SJCRH30 (cell line): ENCODE results near the gene JAKMIP2. TPM values are rescaled to one million over a fixed set of nuclear protein-coding genes. Genes with fewer than 3 reads are reported as not detected.
"Not testable (repeated sequence)": the region's sequence is repeated elsewhere in the genome, so short reads cannot be mapped to it uniquely, and the experiment has no call there.

Experiments
- DNase-seq, 2 experiments: peaks; one replicate each; pipeline ENCODE4 v3.0.0-alpha.2; 2015 to 2020
- H3K27ac ChIP-seq: fragments of 250-450 bp; sonication (Bioruptor Pico); 2 replicates; pipeline ENCODE4 v1.5.1; 2020; ENCODE audit warnings: mild to moderate bottlenecking, moderate library complexity
- H3K27me3 ChIP-seq: fragments of 250-450 bp; sonication (Bioruptor Pico); 2 replicates; pipeline ENCODE4 v1.5.1; 2020; ENCODE audit warnings: mild to moderate bottlenecking, moderate library complexity
- H3K36me3 ChIP-seq: fragments of 250-450 bp; sonication (Bioruptor Pico); 2 replicates; pipeline ENCODE4 v1.5.1; 2020; ENCODE audit warnings: mild to moderate bottlenecking, moderate library complexity
- H3K4me1 ChIP-seq: fragments of 250-450 bp; sonication (Bioruptor Pico); 2 replicates; pipeline ENCODE4 v1.5.1; 2020; ENCODE audit warnings: mild to moderate bottlenecking, moderate library complexity
- H3K4me3 ChIP-seq: fragments of 250-450 bp; sonication (Bioruptor Pico); 2 replicates; pipeline ENCODE4 v1.5.1; 2020; ENCODE audit warnings: mild to moderate bottlenecking, moderate library complexity
- H3K9me3 ChIP-seq: fragments of 250-450 bp; sonication (Bioruptor Pico); replicated peaks from 2 replicates; pipeline ENCODE4 v1.5.1; 2020; ENCODE audit warnings: mild to moderate bottlenecking, moderate library complexity
- total RNA-seq: library from RNA; depleted of rRNA; stranded (reverse); fragments of >200 nt; shearing (Covaris generic); gene quantifications from 2 replicates; pipeline ENCODE4 v1.2.3, GENCODE V29; 2014; rRNA removed

JAKMIP2 gene
- total RNA-seq, 1 experiment from 2014 or later = 88.6 TPM

- Histone ChIP-seq H3K9me3 (no peaks in the 10 kb centered on the region), H3K4me1 (0 out of 2 replicates have a peak, but pooled peaks cover 6% of the 10 kb centered on the region), H3K27ac (no peak overlapping the region), H3K36me3 (no peaks in the 10 kb centered on the region), H3K4me3 (no peak overlapping the region), H3K27me3 (0 out of 2 replicates have a peak, but pooled peaks cover 5% of the 10 kb centered on the region)
- DNase-seq = peak in 1 of 2 experiments; percentile 11
Observed at GRCh38 chr5:147557876-147558745, 224.4 kb downstream of the JAKMIP2 start.

DNA sequence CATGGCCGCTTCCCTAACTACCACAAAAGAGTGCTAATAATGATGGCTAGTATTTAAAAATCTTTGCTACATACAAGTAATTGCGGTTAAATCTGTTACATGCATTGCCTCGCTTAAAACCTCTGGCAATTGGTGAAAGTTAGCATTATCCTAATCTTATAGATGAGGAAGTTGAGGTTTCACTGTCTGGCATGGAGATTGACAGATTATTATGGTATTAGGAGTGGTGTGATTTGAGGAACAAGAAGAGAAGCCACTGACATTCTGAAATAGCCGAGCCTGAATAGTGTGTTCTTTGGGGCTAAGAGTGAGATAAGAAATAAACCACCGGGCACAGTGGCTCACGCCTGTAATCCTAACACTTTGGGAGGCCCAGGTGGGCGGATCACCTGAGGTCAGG is 227.4 kb downstream of the JAKMIP2 start:
- no peaks in the 10 kb centered on the region for H3K36me3 ChIP-seq
- DNase-seq = no peak
- H3K9me3 ChIP-seq = no peaks in the 10 kb centered on the region
- H3K4me1 ChIP-seq = 0 out of 2 replicates have a peak, but pooled peaks cover 6% of the 10 kb centered on the region
- H3K27ac ChIP-seq = no peak overlapping the region
- no peak overlapping the region for H3K4me3 ChIP-seq
- 0 out of 2 replicates have a peak, but pooled peaks cover 5% of the 10 kb centered on the region for H3K27me3 ChIP-seq

DNA sequence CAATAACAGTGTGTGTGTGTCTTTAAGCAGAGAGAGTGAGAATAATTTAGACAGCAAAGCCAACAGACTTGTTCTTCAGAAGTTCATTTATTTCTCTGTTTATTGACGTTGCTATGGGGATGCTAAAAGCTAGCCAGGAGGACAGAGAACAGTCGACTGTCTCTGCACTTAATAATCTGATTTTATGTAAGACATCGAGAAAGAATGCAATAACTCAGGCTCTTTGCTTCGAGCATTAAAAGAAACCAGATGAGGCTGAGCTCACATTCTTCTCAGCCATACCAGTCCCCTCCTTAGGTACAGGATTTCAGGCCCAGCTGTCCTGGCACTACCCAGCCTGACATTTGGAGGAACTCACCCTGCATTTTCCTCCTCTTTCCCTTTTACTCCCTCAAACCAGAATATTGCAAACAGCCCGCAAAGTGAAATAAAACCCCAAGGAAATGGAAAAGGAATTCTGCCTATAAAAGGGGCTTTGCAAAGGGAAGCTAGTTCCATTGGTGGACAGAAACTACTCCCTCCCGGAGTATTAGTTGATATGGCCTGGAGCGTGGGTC is 228.2 kb downstream of the JAKMIP2 start:
- no peak overlapping the region for H3K27ac ChIP-seq
- H3K4me3 ChIP-seq = 0 out of 2 replicates have a peak overlapping the region, but pooled peaks have one; percentile 5
- no peaks in the 10 kb centered on the region for H3K36me3 ChIP-seq

GRCh38 chr5:147553817-147554216 is 228.7 kb downstream of the JAKMIP2 start:
- not testable (repeated sequence) for H3K27me3 ChIP-seq, H3K36me3 ChIP-seq, H3K4me3 ChIP-seq, H3K27ac ChIP-seq, DNase-seq, H3K9me3 ChIP-seq, H3K4me1 ChIP-seq

More for the DNA sequence above, 228.2 kb downstream of the JAKMIP2 start:
- Histone ChIP-seq H3K9me3 (no peaks in the 10 kb centered on the region), H3K4me1 (0 out of 2 replicates have a peak, but pooled peaks cover 6% of the 10 kb centered on the region), H3K27me3 (0 out of 2 replicates have a peak, but pooled peaks cover 5% of the 10 kb centered on the region)
- peak in 1 of 2 experiments; percentile 51 for DNase-seq

- H3K27me3 ChIP-seq = no peaks in the 10 kb centered on the region
- H3K4me1 ChIP-seq = no peaks in the 10 kb centered on the region
- H3K27ac ChIP-seq = no peak overlapping the region
- no peak overlapping the region for H3K4me3 ChIP-seq
- DNase-seq = no peak
- H3K9me3 ChIP-seq = no peaks in the 10 kb centered on the region
- no peaks in the 10 kb centered on the region for H3K36me3 ChIP-seq
Observed at GRCh38 chr5:147552897-147553296, 229.6 kb downstream of the JAKMIP2 start.

- Histone ChIP-seq H3K27me3 (no peaks in the 10 kb centered on the region), H3K9me3 (no peaks in the 10 kb centered on the region), H3K36me3 (no peaks in the 10 kb centered on the region), H3K4me1 (no peaks in the 10 kb centered on the region), H3K27ac (no peak overlapping the region), H3K4me3 (no peak overlapping the region)
- DNase-seq = no peak
Observed at GRCh38 chr5:147551677-147552076, 230.9 kb downstream of the JAKMIP2 start.

GRCh38 chr5:147547730-147548129 is 234.8 kb downstream of the JAKMIP2 start:
- Histone ChIP-seq H3K36me3 (no peaks in the 10 kb centered on the region), H3K4me1 (no peaks in the 10 kb centered on the region), H3K27ac (no peak overlapping the region), H3K9me3 (no peaks in the 10 kb centered on the region), H3K27me3 (no peaks in the 10 kb centered on the region), H3K4me3 (no peak overlapping the region)
- no peak for DNase-seq

- no peaks in the 10 kb centered on the region for H3K4me1 ChIP-seq
- H3K27ac ChIP-seq = no peak overlapping the region
- no peak overlapping the region for H3K4me3 ChIP-seq
- no peak for DNase-seq
- H3K9me3 ChIP-seq = no peaks in the 10 kb centered on the region
- no peaks in the 10 kb centered on the region for H3K36me3 ChIP-seq
- no peaks in the 10 kb centered on the region for H3K27me3 ChIP-seq
Observed at GRCh38 chr5:147544556-147544955, 238.0 kb downstream of the JAKMIP2 start.

DNA sequence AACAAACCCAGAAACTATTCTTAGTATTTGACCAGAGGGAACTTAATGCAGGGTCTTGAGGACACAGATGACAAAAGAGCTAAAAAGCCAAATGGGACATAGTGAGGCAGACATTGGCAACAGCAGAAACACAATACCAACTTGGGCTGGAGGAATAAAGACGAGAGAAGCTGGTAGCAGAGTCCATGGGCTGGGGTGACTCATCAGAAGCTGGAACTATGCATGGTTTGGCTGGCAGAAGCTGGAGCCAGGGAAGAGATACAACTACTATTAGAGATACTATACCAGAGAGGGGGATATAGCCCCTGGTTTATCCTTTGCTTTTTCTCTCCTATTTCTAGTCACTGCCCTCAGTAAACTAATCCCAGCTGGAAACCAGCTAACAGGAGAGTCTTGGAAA is 243.5 kb downstream of the JAKMIP2 start:
- Histone ChIP-seq H3K27me3 (no peaks in the 10 kb centered on the region), H3K27ac (no peak overlapping the region), H3K4me3 (no peak overlapping the region), H3K9me3 (no peaks in the 10 kb centered on the region), H3K36me3 (no peaks in the 10 kb centered on the region), H3K4me1 (peaks cover 32% of the 10 kb centered on the region)
- peak in 1 of 2 experiments; percentile 22 for DNase-seq

DNA sequence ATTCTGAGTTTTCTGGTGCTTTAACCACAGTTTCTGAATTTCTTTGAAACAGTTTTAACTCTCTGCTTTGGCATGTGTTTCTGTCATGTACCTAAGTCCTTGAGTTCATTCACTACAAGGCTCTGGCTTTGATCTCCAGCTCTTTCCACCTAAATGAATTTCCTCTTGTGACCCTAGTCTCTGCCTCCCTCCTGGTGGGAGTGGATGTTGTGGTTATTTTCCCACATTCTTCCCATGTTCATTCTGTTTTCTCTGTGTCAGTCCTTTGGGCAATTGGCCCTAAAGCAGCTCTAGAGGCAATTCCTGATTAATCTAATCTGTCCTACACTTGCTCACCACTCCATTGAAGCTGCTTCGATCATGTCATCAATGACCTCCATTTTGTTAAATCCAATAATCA is 244.3 kb downstream of the JAKMIP2 start:
- H3K4me3 ChIP-seq = no peak overlapping the region
- H3K9me3 ChIP-seq = no peaks in the 10 kb centered on the region
- H3K4me1 ChIP-seq = peaks cover 32% of the 10 kb centered on the region
- no peak overlapping the region for H3K27ac ChIP-seq
- H3K27me3 ChIP-seq = no peaks in the 10 kb centered on the region
- H3K36me3 ChIP-seq = no peaks in the 10 kb centered on the region
- no peak for DNase-seq

Other genes starting within 250 kb of the JAKMIP2 start
- gene SPINK1, start 48.9 kb upstream of the JAKMIP2 start, total RNA-seq = not detected in 2 replicates
- not detected in 2 replicates for gene SCGB3A2, start 96.0 kb upstream of the JAKMIP2 start, total RNA-seq
- gene C5orf46, start 123.8 kb upstream of the JAKMIP2 start, total RNA-seq = 0.35 and 0.38 TPM in 2 replicates